ENCODE data around the gene IQCF5. TPM values are rescaled to one million over a fixed set of nuclear protein-coding genes. Genes with fewer than 3 reads are reported as not detected.
"Not testable (repeated sequence)": the region's sequence is repeated elsewhere in the genome, so short reads cannot be mapped to it uniquely, and the experiment has no call there.

The IQCF5 gene
- total RNA-seq, 1 donor from 2014 or later, result not detected

DNA sequence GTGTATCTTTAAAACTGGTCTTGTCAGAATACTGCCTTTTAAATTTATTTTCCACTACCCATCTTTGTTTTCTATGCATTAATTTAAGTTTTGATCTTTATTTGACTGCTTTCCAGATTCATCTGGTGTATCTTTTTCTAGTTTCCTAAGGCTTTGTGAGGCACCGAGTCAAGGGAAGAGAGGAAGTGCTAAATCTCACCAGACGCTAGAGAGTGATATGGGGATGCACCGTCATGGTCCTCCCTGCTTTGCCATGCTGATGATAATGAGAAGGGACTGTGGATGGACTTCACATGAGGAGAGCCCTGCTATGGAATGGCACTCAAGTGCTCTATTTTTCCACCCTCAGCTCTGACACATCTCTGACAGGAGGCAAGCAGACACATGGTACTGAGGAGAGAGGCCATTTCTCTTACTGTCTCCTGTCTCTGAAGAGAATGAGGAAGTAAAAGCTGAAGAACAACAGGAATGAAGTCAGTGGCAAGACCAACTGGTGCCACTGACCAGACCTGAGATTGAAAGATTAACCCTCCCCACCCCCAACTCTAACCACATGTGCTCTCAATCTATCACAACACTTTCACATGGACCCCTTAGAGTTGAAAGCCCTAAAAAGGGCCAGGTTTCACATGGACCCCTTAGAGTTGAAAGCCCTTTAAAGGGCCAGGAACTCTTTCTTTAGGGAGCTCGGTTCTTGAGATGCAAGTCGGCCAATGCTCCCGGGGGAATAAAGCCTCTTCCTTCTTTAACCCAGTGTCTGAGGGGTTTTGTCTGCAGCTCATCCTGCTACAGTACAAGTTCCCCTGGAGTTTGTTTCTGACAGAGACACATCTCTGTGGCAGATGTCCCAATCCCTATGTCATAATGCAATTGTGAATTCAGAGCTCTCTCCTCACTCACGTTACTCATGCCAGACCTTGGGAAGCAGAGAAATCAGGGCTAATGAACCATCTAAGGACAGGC, 14.4 kb downstream of the IQCF5 start, which contains the start of gene IQCF2:
Gene IQCF2 (plus strand): TSS at position 913 of the 963 bp plus-strand sequence. CDS start 52 bp downstream, outside the sequence.
- no peaks in the 10 kb centered on the region for H3K36me3 ChIP-seq (ENCODE audit: insufficient read depth, low read length)
- H3K27me3 Mint-ChIP-seq (ENCODE audit: low read depth, unreplicated experiment), result peaks cover 3% of the 10 kb centered on the region
- no peak within 1 kb of the TSS for H3K27ac Mint-ChIP-seq (ENCODE audit: unreplicated experiment)
- peaks cover 10% of the 10 kb centered on the region for H3K9me3 Mint-ChIP-seq (ENCODE audit: unreplicated experiment)
- H3K9ac ChIP-seq (ENCODE audit: low read length), result no peak within 1 kb of the TSS
- no peaks in the 10 kb centered on the region for H3K36me3 Mint-ChIP-seq (ENCODE audit: low read depth, unreplicated experiment)
- no peak within 1 kb of the TSS for H3K4me2 ChIP-seq (ENCODE audit: low read length)
- no peak within 1 kb of the TSS for H3K4me3 Mint-ChIP-seq (ENCODE audit: unreplicated experiment)
- DNase-seq (ENCODE audit: low read depth) (no peak), FAIRE-seq (no peak)
- H3K4me1 ChIP-seq (ENCODE audit: insufficient read depth, low read length), result no peaks in the 10 kb centered on the region
- no peak for TF ChIP-seq EZH2 (IDR thresholded peaks at IDR 0.05; ENCODE audit: insufficient read depth, low read length)
- TF ChIP-seq, protein P1, sequence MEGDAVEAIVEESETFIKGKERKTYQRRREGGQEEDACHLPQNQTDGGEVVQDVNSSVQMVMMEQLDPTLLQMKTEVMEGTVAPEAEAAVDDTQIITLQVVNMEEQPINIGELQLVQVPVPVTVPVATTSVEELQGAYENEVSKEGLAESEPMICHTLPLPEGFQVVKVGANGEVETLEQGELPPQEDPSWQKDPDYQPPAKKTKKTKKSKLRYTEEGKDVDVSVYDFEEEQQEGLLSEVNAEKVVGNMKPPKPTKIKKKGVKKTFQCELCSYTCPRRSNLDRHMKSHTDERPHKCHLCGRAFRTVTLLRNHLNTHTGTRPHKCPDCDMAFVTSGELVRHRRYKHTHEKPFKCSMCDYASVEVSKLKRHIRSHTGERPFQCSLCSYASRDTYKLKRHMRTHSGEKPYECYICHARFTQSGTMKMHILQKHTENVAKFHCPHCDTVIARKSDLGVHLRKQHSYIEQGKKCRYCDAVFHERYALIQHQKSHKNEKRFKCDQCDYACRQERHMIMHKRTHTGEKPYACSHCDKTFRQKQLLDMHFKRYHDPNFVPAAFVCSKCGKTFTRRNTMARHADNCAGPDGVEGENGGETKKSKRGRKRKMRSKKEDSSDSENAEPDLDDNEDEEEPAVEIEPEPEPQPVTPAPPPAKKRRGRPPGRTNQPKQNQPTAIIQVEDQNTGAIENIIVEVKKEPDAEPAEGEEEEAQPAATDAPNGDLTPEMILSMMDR (IDR thresholded peaks at IDR 0.05; ENCODE audit: insufficient read depth, low read depth, low read length), result no peak
- H2AFZ ChIP-seq (ENCODE audit: low read depth, low read length), result no peak within 1 kb of the TSS
- no peak within 1 kb of the TSS for H3K27ac ChIP-seq (ENCODE audit: low read depth, low read length)
- no peak within 1 kb of the TSS for H3K4me3 ChIP-seq (ENCODE audit: insufficient read depth, low read depth, low read length)
- H3K27me3 ChIP-seq (ENCODE audit: insufficient read depth, low read length), result no peaks in the 10 kb centered on the region
- H4K20me1 ChIP-seq (ENCODE audit: insufficient read depth, low read length), result no peaks in the 10 kb centered on the region
- H3K79me2 ChIP-seq (ENCODE audit: insufficient read depth, low read length), result no peaks in the 10 kb centered on the region
- no peaks in the 10 kb centered on the region for H3K9me3 ChIP-seq (ENCODE audit: insufficient read depth, low read depth, low read length)
- H3K4me1 Mint-ChIP-seq (ENCODE audit: low read depth, unreplicated experiment), result no peaks in the 10 kb centered on the region

DNA sequence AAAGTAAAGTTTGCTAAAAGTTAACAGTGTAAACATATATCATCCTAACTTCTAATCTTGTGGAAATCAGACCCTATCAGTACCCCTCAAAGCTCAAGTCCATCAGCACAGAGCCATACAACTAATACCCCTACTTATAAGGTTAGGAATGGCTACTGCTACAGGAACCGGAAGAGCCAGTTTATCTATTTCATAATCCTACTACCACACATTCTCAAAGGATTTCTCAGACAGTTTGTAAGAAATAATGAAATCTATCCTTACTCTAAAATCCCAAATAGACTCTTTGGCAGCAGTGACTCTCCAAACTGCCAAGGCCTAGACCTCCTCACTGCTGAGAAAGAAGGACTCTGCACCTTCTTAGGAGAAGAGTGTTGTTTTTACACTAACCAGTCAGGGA, 20.0 kb downstream of the IQCF5 start:
- H3K9ac ChIP-seq (ENCODE audit: low read length); H2AFZ ChIP-seq (ENCODE audit: low read depth, low read length); H3K36me3 Mint-ChIP-seq (ENCODE audit: low read depth, unreplicated experiment); H3K36me3 ChIP-seq (ENCODE audit: insufficient read depth, low read length); H4K20me1 ChIP-seq (ENCODE audit: insufficient read depth, low read length); DNase-seq (ENCODE audit: low read depth); H3K4me3 Mint-ChIP-seq (ENCODE audit: unreplicated experiment); H3K4me1 ChIP-seq (ENCODE audit: insufficient read depth, low read length); H3K9me3 ChIP-seq (ENCODE audit: insufficient read depth, low read depth, low read length); H3K79me2 ChIP-seq (ENCODE audit: insufficient read depth, low read length); H3K4me2 ChIP-seq (ENCODE audit: low read length); H3K27ac ChIP-seq (ENCODE audit: low read depth, low read length); H3K27me3 Mint-ChIP-seq (ENCODE audit: low read depth, unreplicated experiment); H3K4me3 ChIP-seq (ENCODE audit: insufficient read depth, low read depth, low read length); H3K27ac Mint-ChIP-seq (ENCODE audit: unreplicated experiment); FAIRE-seq; H3K4me1 Mint-ChIP-seq (ENCODE audit: low read depth, unreplicated experiment); H3K27me3 ChIP-seq (ENCODE audit: insufficient read depth, low read length): not testable (repeated sequence)
- H3K9me3 Mint-ChIP-seq (ENCODE audit: unreplicated experiment), result peaks cover 12% of the 10 kb centered on the region

DNA sequence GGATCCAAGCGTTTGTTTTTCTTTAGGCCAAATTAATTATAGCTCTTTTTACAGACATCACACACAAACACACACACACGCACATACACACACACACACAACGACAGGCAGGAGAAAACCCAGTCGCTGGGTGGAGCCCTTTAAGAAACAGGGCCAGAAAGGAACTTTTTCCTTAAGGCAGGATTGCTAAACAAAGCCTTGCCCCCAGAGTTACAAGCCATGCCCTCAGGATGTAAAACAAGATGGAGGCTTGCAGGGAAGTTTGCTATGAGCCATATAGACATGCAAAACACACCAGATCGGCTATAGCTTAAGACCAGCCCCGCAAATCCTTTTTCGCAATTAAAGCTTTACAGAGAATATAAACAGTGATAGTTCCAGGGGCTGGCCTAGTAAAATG, 30.3 kb downstream of the IQCF5 start:
- H3K36me3 Mint-ChIP-seq (ENCODE audit: low read depth, unreplicated experiment), result no peaks in the 10 kb centered on the region
- Histone ChIP-seq H3K9ac (ENCODE audit: low read length) (no peak overlapping the region), H3K4me3 (ENCODE audit: insufficient read depth, low read depth, low read length) (no peak overlapping the region), H2AFZ (ENCODE audit: low read depth, low read length) (no peak overlapping the region), H3K27me3 (ENCODE audit: insufficient read depth, low read length) (no peaks in the 10 kb centered on the region), H3K4me1 (ENCODE audit: insufficient read depth, low read length) (no peaks in the 10 kb centered on the region), H3K4me2 (ENCODE audit: low read length) (no peak overlapping the region), H3K9me3 (ENCODE audit: insufficient read depth, low read depth, low read length) (no peaks in the 10 kb centered on the region), H3K36me3 (ENCODE audit: insufficient read depth, low read length) (no peaks in the 10 kb centered on the region), H3K27ac (ENCODE audit: low read depth, low read length) (no peak overlapping the region), H4K20me1 (ENCODE audit: insufficient read depth, low read length) (no peaks in the 10 kb centered on the region), H3K79me2 (ENCODE audit: insufficient read depth, low read length) (no peaks in the 10 kb centered on the region)
- FAIRE-seq (no peak), DNase-seq (ENCODE audit: low read depth) (no peak)
- peaks cover under 1% of the 10 kb centered on the region for H3K9me3 Mint-ChIP-seq (ENCODE audit: unreplicated experiment)
- H3K4me1 Mint-ChIP-seq (ENCODE audit: low read depth, unreplicated experiment), result no peaks in the 10 kb centered on the region
- H3K27me3 Mint-ChIP-seq (ENCODE audit: low read depth, unreplicated experiment), result peaks cover 17% of the 10 kb centered on the region
- TF ChIP-seq, protein P1 (IDR thresholded peaks at IDR 0.05; ENCODE audit: insufficient read depth, low read depth, low read length), result no peak
- no peak for TF ChIP-seq EZH2 (IDR thresholded peaks at IDR 0.05; ENCODE audit: insufficient read depth, low read length)
- H3K4me3 Mint-ChIP-seq (ENCODE audit: unreplicated experiment), result no peak overlapping the region
- no peak overlapping the region for H3K27ac Mint-ChIP-seq (ENCODE audit: unreplicated experiment)
